Stimulated activated memory B cell treated with anti-CD40 and anti-IgM and Interleukin-4, amounts not matched to agents 10 μg/mL and 1 μg/mL and 100 μg/mL, for 72 hours (primary cell): Measurements from ENCODE around the gene XAB2.

ENCODE experiments used
- ATAC-seq: fragments of 150-1000 bp; cut with Tn5 transposase; 2 replicates; pipeline ENCODE4 v1.10.0; 2021
- H3K27ac Mint-ChIP-seq: one replicate; pipeline ENCODE4 v1.8.0; 2022; ENCODE audit warnings: mild to moderate bottlenecking, mixed read lengths
- H3K27me3 Mint-ChIP-seq: one replicate; pipeline ENCODE4 v1.8.0; 2022; ENCODE audit warnings: mixed read lengths
- H3K36me3 Mint-ChIP-seq: one replicate; pipeline ENCODE4 v1.8.0; 2022; ENCODE audit warnings: mixed read lengths
- H3K4me1 Mint-ChIP-seq: one replicate; pipeline ENCODE4 v1.8.0; 2022; ENCODE audit warnings: mixed read lengths
- H3K4me3 Mint-ChIP-seq: one replicate; pipeline ENCODE4 v1.8.0; 2022; ENCODE audit warnings: mild to moderate bottlenecking, moderate library complexity, mixed read lengths
- H3K9me3 Mint-ChIP-seq: one replicate; pipeline ENCODE4 v1.8.0; 2022; ENCODE audit warnings: mixed read lengths

XAB2 gene

DNA sequence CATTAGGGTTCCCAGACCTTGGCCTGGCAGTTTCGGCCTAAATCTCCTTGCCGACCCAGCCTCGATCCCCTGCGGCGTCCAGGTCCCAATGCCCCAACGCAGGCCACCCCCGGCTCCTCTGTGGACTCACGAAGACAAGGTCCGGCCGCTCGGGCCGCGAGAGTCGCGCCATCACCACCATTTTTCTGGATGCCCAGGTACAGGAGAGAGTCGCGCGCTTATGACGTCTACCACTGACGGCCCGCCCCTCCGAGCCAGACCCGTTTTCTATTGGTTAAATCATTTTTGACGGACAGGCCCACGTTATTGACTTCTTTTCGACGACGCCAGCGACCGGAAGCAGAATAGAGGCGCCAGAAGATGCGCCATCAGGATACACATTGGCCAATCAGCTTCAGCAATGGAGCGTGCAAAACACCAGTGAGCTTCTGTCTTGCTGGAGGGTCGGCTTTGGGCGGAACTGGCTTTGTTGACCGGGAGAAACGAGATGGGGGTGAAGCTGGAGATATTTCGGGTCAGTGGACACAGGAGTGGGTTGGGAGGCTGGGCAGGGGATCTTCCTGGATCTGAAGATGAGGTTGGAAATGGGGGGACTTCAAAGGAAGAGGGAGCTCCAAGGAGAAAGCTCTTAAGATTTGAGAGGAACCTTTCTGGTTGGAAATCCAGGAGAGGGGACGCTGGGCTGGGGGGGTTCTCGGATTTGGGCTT lies at the start of gene XAB2, which contains the start of gene PET100:
XAB2 (minus strand) TSS at position 199 of the 708 bp plus-strand sequence; CDS start at position 181, 18 bp downstream.
PET100 (plus strand) TSS at position 447 of the 708 bp plus-strand sequence; CDS start at position 488, 41 bp downstream.
- Mint-ChIP-seq H3K27ac (peak within 1 kb of the TSS; percentile 97), H3K36me3 (peaks cover 41% of the 10 kb centered on the region), H3K27me3 (no peaks in the 10 kb centered on the region), H3K4me1 (peaks cover 56% of the 10 kb centered on the region), H3K9me3 (no peaks in the 10 kb centered on the region), H3K4me3 (peak within 1 kb of the TSS; percentile 93)
- ATAC-seq: peak; percentile 98

DNA sequence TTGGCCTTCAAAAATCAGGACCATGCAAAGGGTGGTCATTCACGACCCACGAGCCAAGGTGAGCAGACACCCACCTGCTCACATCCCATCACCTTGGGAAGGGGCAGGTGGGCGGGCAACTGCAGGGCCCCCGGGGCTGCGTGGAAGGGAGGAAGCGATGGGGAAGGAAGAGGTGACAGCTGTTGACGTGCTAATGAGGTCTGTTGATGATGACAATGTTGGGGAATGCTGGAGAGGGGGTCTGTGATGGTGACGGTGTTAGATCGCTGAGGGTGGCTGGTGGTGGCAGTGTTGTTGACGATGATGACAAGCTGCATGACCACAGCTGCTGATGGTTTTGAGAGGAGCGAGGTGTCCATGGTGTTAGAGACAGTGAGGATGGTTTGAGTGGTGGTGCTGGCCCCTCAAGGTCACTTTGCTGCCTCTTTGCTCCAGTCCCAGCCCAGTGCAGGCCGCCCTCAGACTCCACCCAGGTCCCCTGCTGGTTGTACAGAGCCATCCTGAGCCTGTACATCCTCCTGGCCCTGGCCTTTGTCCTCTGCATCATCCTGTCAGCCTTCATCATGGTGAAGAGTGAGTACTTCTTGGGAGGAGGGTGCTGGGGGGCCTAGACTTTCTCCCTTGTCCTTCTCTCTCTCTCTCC lies 48.4 kb upstream of the XAB2 start:
- no peak for ATAC-seq
- peak overlapping the region; percentile 98 for H3K27ac Mint-ChIP-seq
- H3K9me3 Mint-ChIP-seq: peaks cover 3% of the 10 kb centered on the region
- H3K4me3 Mint-ChIP-seq: no peak overlapping the region
- peaks cover 55% of the 10 kb centered on the region for H3K27me3 Mint-ChIP-seq
- H3K36me3 Mint-ChIP-seq: peaks cover 5% of the 10 kb centered on the region
- H3K4me1 Mint-ChIP-seq: peaks cover 69% of the 10 kb centered on the region

DNA sequence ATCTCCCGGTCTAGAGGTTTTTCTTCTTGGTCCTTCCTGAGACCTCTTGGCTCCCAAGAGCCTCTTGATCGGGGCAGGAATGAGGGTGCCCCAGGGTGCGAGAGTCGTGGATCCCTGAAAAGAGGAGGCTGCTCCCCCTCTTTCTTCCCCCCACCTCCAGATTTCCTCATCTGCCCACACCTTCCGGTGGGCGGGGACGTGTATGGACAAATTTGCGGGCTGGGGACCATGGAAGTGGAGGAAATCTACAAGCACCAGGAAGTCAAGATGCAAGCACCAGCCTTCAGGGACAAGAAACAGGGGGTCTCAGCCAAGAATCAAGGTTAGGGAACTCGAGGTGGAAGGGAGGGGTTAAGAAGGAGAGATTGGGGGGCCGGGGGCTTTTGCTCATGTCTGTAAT lies 47.5 kb upstream of the XAB2 start, which contains the start of gene MCEMP1:
MCEMP1 (plus strand) TSS at position 237 of the 400 bp plus-strand sequence; CDS start at position 268, 31 bp downstream.
- ATAC-seq: no peak
- Mint-ChIP-seq H3K27ac (peak within 1 kb of the TSS; percentile 98), H3K4me3 (peak within 1 kb of the TSS; percentile 32), H3K27me3 (peaks cover 61% of the 10 kb centered on the region), H3K9me3 (peaks cover 3% of the 10 kb centered on the region), H3K4me1 (peaks cover 61% of the 10 kb centered on the region), H3K36me3 (no peaks in the 10 kb centered on the region)

DNA sequence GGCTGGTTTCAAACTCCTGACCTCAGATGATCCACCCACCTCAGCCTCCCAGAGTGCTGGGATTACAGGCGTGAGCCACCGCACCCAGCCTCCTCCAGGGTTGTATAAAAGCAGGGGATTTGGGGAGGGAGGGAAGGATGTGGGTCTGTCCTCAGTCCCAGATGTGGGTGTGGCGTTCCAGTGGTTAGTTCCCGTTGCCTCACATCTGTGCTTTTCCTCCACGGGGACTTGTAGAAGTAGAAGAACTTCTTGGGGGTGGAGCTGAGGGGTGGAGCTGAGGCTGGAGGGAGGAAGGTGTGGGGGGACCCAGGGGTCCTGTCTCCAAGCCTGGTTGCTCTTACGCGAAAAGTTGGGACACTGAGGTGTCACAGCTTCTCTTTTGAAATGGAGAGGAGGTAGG lies 47.0 kb upstream of the XAB2 start:
- H3K9me3 Mint-ChIP-seq: peaks cover 3% of the 10 kb centered on the region
- H3K4me1 Mint-ChIP-seq: peaks cover 57% of the 10 kb centered on the region
- H3K27me3 Mint-ChIP-seq: peaks cover 66% of the 10 kb centered on the region
- H3K27ac Mint-ChIP-seq: peak overlapping the region; percentile 98
- no peaks in the 10 kb centered on the region for H3K36me3 Mint-ChIP-seq
- no peak for ATAC-seq
- H3K4me3 Mint-ChIP-seq: peak overlapping the region; percentile 32

DNA sequence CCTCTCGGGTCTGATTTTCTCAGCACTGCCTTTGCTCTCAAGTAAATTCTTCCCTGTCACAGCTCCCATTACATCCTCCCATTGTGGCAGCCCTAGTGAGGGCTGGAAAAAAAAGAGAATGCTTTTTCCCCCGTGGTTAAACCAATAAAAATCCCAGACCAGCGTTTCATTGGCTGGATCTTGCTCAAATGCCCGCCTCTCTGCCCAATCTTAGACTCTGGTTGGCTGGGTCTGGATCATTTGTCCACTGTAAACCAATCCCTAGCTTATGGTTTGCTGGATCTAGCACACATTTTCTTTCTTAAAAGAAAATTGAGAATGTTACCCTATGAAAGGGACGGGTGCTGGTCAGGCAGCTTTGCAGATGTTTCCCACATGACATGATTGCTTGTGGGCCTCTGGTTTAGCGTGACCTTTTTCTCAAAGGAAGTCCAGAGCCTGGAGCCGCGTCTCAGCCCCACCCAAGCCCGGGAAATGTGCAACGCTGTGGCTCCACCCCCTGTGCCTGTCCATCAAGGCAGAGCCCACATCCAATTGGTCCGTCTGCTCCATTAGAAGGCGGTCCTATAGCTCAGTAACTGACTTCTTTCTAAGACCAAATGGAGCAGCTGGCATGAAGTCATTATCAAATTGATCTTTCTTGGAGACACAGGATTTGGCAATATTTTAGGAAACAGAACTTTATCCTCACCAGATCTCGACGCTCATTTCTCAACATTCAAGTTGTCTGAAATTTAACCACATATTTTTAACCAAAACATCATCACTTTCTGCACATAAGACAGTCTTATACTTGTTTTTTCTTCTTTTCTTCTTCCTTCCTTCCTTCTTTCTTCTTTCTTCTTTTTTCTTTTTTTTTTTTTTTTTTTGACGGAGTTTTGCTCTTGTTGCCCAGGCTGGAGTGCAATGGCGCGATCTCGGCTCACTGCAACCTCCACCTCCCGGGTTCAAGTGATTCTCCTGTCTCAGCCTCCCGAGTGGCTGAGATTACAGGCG lies 45.0 kb upstream of the XAB2 start:
- Mint-ChIP-seq H3K36me3 (no peaks in the 10 kb centered on the region), H3K4me3 (no peak overlapping the region), H3K27me3 (peaks cover 87% of the 10 kb centered on the region), H3K27ac (no peak overlapping the region), H3K9me3 (peaks cover 3% of the 10 kb centered on the region), H3K4me1 (peaks cover 57% of the 10 kb centered on the region)
- ATAC-seq: no peak

DNA sequence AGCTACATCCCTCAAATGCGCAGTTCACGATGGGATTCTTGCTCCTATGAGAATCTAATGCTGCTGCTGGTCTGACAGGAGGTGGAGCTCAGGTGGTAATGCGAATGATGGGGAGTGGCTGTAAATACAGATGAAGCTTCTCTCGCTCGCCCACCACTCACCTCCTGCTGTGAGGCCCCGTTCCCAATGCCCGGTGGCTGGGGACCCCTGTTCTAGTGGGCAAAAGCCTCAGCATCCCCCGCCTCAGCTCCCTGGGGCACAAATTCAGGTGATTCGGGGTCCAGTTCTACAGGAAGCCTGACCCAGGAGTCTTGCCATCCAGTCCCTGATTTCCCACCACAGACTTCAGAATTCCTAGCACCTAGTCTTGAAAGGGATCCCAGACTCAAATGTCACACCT lies 43.2 kb upstream of the XAB2 start:
- no peaks in the 10 kb centered on the region for H3K36me3 Mint-ChIP-seq
- H3K9me3 Mint-ChIP-seq: peaks cover 3% of the 10 kb centered on the region
- ATAC-seq: no peak
- no peak overlapping the region for H3K4me3 Mint-ChIP-seq
- no peak overlapping the region for H3K27ac Mint-ChIP-seq
- peaks cover 42% of the 10 kb centered on the region for H3K4me1 Mint-ChIP-seq
- peaks cover 90% of the 10 kb centered on the region for H3K27me3 Mint-ChIP-seq

DNA sequence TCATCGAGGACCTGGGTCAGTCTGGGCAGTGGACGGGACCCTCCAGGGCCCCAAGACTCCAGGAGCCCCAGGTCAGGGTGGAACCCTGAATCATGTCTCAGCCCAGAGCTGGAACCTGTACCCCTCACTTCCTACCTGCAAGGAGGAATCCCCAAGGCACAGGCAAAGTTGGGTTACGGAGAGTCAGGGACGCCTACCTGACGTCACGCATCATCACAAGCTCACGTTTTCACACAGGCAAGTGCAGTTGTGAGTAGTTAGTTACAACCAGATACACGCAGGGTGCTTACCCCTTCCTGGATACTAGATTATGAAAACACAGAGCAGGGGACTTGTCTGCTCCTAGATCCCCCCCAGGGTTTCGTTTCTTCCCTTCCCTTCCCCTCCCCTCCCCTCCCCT lies 41.4 kb upstream of the XAB2 start:
- no peak for ATAC-seq
- Mint-ChIP-seq H3K4me1 (peaks cover 24% of the 10 kb centered on the region), H3K4me3 (peak overlapping the region; percentile 64), H3K9me3 (peaks cover 3% of the 10 kb centered on the region), H3K27ac (no peak overlapping the region), H3K36me3 (no peaks in the 10 kb centered on the region), H3K27me3 (peaks cover 84% of the 10 kb centered on the region)

DNA sequence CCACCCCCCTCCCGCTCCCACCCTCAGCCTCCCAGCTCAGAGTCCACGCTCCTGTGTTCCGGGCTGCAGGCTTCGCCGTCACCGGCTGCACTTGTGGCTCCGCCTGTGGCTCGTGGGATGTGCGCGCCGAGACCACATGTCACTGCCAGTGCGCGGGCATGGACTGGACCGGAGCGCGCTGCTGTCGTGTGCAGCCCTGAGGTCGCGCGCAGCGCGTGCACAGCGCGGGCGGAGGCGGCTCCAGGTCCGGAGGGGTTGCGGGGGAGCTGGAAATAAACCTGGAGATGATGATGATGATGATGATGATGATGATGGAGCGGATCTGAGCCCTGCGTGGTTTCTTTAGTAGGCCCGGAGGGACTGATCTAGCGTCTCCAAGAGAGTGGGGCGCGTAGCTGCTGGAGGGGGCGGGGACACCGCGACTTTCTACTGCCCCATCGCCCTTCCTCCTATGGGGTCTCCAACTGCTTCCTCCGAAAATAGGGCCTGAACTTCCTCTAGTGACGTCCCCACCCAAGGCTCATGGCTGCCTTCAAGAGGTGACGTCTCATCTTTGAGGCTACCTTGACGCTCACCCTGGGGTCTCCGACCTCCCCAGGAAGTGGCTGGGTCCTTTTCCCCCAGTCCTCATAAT lies 40.9 kb upstream of the XAB2 start:
- Mint-ChIP-seq H3K36me3 (no peaks in the 10 kb centered on the region), H3K4me3 (peak overlapping the region; percentile 64), H3K27me3 (peaks cover 81% of the 10 kb centered on the region), H3K4me1 (peaks cover 21% of the 10 kb centered on the region), H3K27ac (no peak overlapping the region), H3K9me3 (peaks cover 3% of the 10 kb centered on the region)
- ATAC-seq: peak; percentile 39

DNA sequence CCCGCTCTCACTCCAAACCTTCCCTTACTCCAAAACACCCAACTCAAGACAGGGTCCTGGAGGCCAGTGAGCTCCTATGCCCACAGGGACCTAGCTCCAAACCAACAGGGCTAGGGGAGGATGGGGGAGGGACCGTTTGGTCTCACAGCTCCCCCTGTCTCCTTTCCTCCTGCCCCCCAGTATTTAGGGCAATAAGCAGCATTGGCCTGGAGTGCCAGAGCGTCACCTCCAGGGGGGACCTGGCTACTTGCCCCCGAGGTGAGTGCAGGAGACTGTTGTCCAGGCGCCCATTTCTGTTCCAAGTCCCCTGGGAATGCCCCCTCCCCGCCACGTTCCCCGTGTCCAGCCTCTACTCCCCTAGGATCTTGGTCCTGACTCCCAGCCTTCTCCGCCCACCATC lies 40.3 kb upstream of the XAB2 start:
- H3K27ac Mint-ChIP-seq: no peak overlapping the region
- no peak overlapping the region for H3K4me3 Mint-ChIP-seq
- H3K27me3 Mint-ChIP-seq: peaks cover 77% of the 10 kb centered on the region
- no peaks in the 10 kb centered on the region for H3K36me3 Mint-ChIP-seq
- H3K4me1 Mint-ChIP-seq: peaks cover 20% of the 10 kb centered on the region
- no peak for ATAC-seq
- peaks cover 3% of the 10 kb centered on the region for H3K9me3 Mint-ChIP-seq

DNA sequence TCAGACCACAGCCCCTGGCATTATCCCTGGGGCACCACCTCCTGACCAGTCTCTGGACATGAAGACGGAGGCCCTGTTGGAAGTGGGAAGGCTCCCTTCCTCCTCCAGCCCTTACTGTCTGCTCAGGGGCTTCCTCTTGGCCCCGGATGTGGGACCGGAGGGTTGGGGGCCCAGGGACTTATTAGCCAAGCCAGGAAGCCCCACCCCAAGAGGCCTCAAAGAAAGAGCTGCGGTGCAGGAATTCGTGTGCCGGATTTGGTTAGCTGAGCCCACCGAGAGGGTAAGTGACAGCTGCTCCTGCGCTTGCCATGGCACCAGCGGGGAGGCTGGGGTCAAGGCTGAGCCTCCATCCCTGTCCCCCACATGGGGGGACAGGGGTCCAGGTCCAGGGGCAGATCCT lies 39.5 kb upstream of the XAB2 start, which contains the start of gene RETN:
RETN (plus strand) TSS at position 208 of the 400 bp plus-strand sequence. CDS start 278 bp downstream, outside the sequence.
- peaks cover 15% of the 10 kb centered on the region for H3K4me1 Mint-ChIP-seq
- no peak for ATAC-seq
- peaks cover 69% of the 10 kb centered on the region for H3K27me3 Mint-ChIP-seq
- no peak within 1 kb of the TSS for H3K27ac Mint-ChIP-seq
- no peaks in the 10 kb centered on the region for H3K9me3 Mint-ChIP-seq
- no peaks in the 10 kb centered on the region for H3K36me3 Mint-ChIP-seq
- H3K4me3 Mint-ChIP-seq: peak within 1 kb of the TSS; percentile 30

DNA sequence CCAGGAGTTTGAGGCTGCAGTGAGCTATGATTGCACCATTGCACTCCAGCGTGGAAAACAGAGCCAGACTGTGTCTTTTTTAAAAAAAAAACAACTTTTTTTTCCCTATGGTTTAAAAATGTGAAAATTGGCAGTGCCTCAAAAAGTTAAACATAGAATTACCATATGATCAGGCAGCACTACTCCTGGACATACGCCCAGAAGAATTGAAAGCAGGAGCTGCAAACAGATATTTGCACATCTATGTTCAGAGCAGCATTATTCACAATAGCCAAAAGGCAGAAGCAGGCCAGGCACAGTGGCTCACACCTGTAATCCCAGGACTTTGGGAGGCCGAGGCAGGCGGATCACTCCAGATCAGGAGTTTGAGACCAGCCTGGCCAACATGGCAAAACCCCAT lies 35.7 kb upstream of the XAB2 start:
- no peaks in the 10 kb centered on the region for H3K9me3 Mint-ChIP-seq
- H3K36me3 Mint-ChIP-seq: no peaks in the 10 kb centered on the region
- H3K27me3 Mint-ChIP-seq: peaks cover 34% of the 10 kb centered on the region
- ATAC-seq: no peak
- no peak overlapping the region for H3K27ac Mint-ChIP-seq
- peaks cover 2% of the 10 kb centered on the region for H3K4me1 Mint-ChIP-seq
- no peak overlapping the region for H3K4me3 Mint-ChIP-seq

DNA sequence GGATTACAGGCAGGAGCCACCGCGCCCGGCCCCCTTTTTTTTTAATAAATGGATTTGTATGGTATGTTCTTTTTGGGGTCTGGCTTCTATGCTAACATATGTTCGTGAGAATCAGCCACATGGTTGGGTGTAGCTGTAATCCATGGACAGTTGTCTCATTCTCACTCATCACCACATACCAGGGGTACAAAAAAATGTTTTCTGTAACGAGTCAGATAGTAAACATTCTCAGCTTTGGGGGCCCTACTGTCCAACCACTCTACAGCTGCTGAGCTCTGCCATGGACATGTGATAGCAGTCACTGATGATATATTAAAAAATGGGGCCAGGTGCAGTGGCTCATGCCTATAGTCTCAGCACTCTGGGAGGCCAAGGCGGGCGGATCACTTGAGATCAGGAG lies 34.4 kb upstream of the XAB2 start:
- Mint-ChIP-seq H3K9me3 (no peaks in the 10 kb centered on the region), H3K4me3 (no peak overlapping the region), H3K27ac (no peak overlapping the region), H3K4me1 (no peaks in the 10 kb centered on the region), H3K36me3 (no peaks in the 10 kb centered on the region), H3K27me3 (peaks cover 20% of the 10 kb centered on the region)
- ATAC-seq: no peak

DNA sequence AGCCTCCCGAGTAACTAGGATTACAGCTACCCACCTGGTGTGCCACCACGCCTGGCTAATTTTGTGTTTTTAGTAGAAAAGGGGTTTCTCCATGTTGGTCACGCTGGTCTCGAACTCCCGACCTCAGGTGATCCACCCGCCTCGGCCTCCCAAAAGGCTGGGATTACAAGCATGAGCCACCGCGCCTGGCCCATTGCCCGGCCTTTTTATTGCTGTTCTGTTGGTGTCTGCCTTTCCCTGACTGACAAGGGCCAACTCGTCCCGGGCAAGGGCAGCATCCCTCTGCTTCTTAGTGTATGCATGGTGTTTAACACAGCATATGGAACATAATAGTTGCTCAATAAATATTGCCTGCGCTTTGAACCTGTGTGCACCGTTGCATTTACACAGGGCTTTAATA lies 33.3 kb upstream of the XAB2 start:
- no peaks in the 10 kb centered on the region for H3K36me3 Mint-ChIP-seq
- H3K27ac Mint-ChIP-seq: no peak overlapping the region
- H3K4me1 Mint-ChIP-seq: peaks cover 7% of the 10 kb centered on the region
- no peaks in the 10 kb centered on the region for H3K9me3 Mint-ChIP-seq
- H3K27me3 Mint-ChIP-seq: peaks cover 11% of the 10 kb centered on the region
- no peak for ATAC-seq
- H3K4me3 Mint-ChIP-seq: no peak overlapping the region

DNA sequence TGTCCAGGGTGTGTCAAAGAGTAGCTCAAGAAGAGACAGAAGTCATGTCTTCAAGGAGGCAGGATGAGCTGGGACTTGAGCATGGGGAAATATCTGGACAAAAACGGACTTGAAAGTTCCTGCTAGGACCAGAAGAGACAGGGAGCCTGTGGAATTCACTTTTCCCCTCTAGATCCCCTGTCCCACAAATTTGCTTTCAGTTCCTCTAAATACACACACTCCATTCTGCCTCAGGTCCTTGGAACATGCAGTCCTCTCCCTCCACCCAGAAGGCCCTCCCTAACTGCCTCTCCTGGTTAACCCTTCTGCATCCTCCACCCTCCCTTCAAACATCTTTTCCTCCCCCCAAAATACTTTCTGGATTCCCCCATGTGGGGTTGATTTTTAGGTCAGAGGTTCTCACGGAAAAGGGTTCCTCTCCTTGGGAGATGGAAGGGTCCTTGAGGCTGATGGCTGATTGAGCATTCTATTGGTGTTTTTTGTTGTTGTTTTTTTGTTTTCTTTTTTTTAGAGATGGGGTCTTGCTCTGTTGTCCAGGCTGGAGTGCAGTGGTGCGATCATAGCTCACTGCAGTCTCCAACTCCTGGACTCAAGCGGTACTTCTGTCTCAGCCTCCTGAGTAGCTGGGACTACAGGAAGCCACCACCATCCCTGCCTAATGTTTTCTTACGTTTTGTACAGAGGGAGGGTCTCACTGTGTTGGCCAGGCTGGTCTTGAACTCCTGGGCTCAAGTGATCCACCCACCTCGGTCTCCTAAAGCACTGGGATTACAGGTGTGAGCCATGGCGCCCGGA lies 32.6 kb upstream of the XAB2 start:
- no peak for ATAC-seq
- Mint-ChIP-seq H3K36me3 (no peaks in the 10 kb centered on the region), H3K27ac (no peak overlapping the region), H3K9me3 (no peaks in the 10 kb centered on the region), H3K4me1 (peaks cover 13% of the 10 kb centered on the region), H3K27me3 (peaks cover 7% of the 10 kb centered on the region), H3K4me3 (no peak overlapping the region)
